ENCODE measurements around the gene SCN3A. TPM values are rescaled to one million over a fixed set of nuclear protein-coding genes. Genes with fewer than 3 reads are reported as not detected.

SCN3A gene
- polyA plus RNA-seq, 2 of the 4 experiments (the other 2 are of a cell fraction) = 0.05 to 0.12 TPM

DNA sequence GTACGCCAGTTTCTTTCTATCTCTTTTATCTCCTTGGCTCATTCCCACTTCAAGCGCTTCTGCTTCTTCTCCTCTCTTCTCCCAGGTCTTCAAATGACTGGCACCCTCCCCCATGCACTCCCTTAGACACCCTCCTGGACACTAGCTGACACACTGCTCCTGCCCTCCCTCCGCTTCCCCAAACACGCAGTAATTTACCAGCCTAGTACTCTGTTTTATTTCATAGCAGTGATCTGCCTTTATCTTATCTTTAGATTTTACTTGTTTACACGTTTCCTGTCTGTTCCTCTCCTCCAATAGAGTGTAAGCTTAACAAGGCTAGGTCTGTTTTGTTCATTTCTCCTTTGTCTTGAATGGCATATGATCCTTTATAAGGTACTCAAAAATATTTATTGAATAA, 93.9 kb downstream of the SCN3A start:
- CTCF ChIA-PET = no interaction called here
- Histone ChIP-seq H3K9me3 (no peaks in the 10 kb centered on the region), H3K4me1 (peaks cover 3% of the 10 kb centered on the region; the same call in 2 of the 3 replicates), H3K4me2 (no peak overlapping the region), H3K4me3 (no peak overlapping the region), H3K27ac (no peak overlapping the region)
- TF ChIP-seq, protein P1, sequence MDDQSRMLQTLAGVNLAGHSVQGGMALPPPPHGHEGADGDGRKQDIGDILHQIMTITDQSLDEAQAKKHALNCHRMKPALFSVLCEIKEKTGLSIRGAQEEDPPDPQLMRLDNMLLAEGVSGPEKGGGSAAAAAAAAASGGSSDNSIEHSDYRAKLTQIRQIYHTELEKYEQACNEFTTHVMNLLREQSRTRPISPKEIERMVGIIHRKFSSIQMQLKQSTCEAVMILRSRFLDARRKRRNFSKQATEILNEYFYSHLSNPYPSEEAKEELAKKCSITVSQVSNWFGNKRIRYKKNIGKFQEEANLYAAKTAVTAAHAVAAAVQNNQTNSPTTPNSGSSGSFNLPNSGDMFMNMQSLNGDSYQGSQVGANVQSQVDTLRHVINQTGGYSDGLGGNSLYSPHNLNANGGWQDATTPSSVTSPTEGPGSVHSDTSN (IDR thresholded peaks at IDR 0.05) = no peak
- TF ChIP-seq MAZ (IDR thresholded peaks at IDR 0.05; ENCODE audit: borderline replicate concordance, low read depth, low read length) = no peak
- no peak for TF ChIP-seq HOXB13 (CRISPR knock-in tag; IDR thresholded peaks at IDR 0.05; ENCODE audit: low read depth)
- TF ChIP-seq ESRRA (IDR thresholded peaks at IDR 0.05; ENCODE audit: borderline replicate concordance, low read length) = no peak
- TF ChIP-seq CHD2 (IDR thresholded peaks at IDR 0.05; ENCODE audit: low read length, partially characterized antibody) = no peak
- TF ChIP-seq SREBF2 (IDR thresholded peaks at IDR 0.05) = no peak
- no peak for TF ChIP-seq TP53 (CRISPR knock-in tag; IDR thresholded peaks at IDR 0.05)
- no peak for TF ChIP-seq NPAS2 (CRISPR knock-in tag; IDR thresholded peaks at IDR 0.05; ENCODE audit: borderline replicate concordance)
- TF ChIP-seq JUNB (IDR thresholded peaks at IDR 0.05) = no peak
- TF ChIP-seq, protein P2, sequence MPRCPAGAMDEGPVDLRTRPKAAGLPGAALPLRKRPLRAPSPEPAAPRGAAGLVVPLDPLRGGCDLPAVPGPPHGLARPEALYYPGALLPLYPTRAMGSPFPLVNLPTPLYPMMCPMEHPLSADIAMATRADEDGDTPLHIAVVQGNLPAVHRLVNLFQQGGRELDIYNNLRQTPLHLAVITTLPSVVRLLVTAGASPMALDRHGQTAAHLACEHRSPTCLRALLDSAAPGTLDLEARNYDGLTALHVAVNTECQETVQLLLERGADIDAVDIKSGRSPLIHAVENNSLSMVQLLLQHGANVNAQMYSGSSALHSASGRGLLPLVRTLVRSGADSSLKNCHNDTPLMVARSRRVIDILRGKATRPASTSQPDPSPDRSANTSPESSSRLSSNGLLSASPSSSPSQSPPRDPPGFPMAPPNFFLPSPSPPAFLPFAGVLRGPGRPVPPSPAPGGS (IDR thresholded peaks at IDR 0.05) = no peak
- TF ChIP-seq MAFK (IDR thresholded peaks at IDR 0.05; ENCODE audit: partially characterized antibody) = no peak
- TF ChIP-seq KDM5A (IDR thresholded peaks at IDR 0.05) = no peak
- TF ChIP-seq FOSL2 (IDR thresholded peaks at IDR 0.05) = no peak
- TF ChIP-seq FOSL2 (CRISPR knock-in tag; IDR thresholded peaks at IDR 0.05) = no peak
- TF ChIP-seq HDAC2 (IDR thresholded peaks at IDR 0.05) = no peak
- no peak for TF ChIP-seq NR3C1 (IDR thresholded peaks at IDR 0.05)
- no peak for TF ChIP-seq MYC (IDR thresholded peaks at IDR 0.05; ENCODE audit: borderline replicate concordance, low read length)
- ATAC-seq (no peak), DNase-seq (ENCODE audit: low read depth in 1 of 2, low spot score in 1 of 2) (no peak), FAIRE-seq (no peak)
- POLR2A ChIA-PET = no interaction called here
- 42% methylated on average over 5 of the region's 5 CpGs for whole genome bisulfite sequencing (ENCODE audit: missing lambda C conversion rate)

DNA sequence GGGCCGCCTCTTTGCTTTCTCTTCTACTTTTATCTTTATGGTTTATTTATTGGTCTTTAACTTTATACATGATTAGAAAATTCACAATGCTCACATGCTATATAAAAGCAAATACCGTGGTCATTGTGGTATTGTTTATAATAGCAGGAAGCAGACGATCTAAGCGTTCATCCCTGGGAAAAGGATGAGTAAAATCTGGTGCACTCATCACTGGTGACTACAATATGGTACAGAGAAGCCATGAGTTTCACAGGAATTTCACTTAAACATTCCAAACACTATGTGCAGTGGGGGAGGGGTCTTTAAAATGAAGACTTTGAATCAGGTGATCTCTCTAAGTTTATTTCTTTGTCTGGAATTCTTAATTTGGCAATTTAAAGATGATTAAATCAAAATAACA, 97.9 kb downstream of the SCN3A start:
- Histone ChIP-seq H3K9me3 (no peaks in the 10 kb centered on the region), H3K4me3 (no peak overlapping the region), H3K4me1 (no peaks in the 10 kb centered on the region), H3K27ac (no peak overlapping the region), H3K4me2 (no peak overlapping the region)
- DNase-seq (ENCODE audit: low read depth in 1 of 2, low spot score in 1 of 2) = no peak
- ATAC-seq = no peak
- WGBS (ENCODE audit: missing lambda C conversion rate) = 15% methylated on average over 4 of the region's 4 CpGs
- no peak for FAIRE-seq
- TF ChIP-seq MYC (IDR thresholded peaks at IDR 0.05; ENCODE audit: borderline replicate concordance, low read length) (no peak), PHF8 (IDR thresholded peaks at IDR 0.05; ENCODE audit: borderline replicate concordance, low read depth) (no peak), CBX2 (IDR thresholded peaks at IDR 0.05; ENCODE audit: borderline replicate concordance, low read depth) (no peak), RNF2 (IDR thresholded peaks at IDR 0.05; ENCODE audit: borderline replicate concordance, low read depth) (no peak), CHD2 (IDR thresholded peaks at IDR 0.05; ENCODE audit: low read length, partially characterized antibody) (no peak), RAD21 (conservative IDR thresholded peaks at IDR 0.05 in 1 of 2, IDR thresholded peaks at IDR 0.05 in 1 of 2) (no peak), ZC3H11A (IDR thresholded peaks at IDR 0.05) (no peak), JUNB (IDR thresholded peaks at IDR 0.05) (no peak), HOXA7 (CRISPR knock-in tag; IDR thresholded peaks at IDR 0.05) (no peak)
- TF ChIP-seq, protein P3, sequence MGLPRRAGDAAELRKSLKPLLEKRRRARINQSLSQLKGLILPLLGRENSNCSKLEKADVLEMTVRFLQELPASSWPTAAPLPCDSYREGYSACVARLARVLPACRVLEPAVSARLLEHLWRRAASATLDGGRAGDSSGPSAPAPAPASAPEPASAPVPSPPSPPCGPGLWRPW (IDR thresholded peaks at IDR 0.05) = no peak
- TF ChIP-seq, protein P4, sequence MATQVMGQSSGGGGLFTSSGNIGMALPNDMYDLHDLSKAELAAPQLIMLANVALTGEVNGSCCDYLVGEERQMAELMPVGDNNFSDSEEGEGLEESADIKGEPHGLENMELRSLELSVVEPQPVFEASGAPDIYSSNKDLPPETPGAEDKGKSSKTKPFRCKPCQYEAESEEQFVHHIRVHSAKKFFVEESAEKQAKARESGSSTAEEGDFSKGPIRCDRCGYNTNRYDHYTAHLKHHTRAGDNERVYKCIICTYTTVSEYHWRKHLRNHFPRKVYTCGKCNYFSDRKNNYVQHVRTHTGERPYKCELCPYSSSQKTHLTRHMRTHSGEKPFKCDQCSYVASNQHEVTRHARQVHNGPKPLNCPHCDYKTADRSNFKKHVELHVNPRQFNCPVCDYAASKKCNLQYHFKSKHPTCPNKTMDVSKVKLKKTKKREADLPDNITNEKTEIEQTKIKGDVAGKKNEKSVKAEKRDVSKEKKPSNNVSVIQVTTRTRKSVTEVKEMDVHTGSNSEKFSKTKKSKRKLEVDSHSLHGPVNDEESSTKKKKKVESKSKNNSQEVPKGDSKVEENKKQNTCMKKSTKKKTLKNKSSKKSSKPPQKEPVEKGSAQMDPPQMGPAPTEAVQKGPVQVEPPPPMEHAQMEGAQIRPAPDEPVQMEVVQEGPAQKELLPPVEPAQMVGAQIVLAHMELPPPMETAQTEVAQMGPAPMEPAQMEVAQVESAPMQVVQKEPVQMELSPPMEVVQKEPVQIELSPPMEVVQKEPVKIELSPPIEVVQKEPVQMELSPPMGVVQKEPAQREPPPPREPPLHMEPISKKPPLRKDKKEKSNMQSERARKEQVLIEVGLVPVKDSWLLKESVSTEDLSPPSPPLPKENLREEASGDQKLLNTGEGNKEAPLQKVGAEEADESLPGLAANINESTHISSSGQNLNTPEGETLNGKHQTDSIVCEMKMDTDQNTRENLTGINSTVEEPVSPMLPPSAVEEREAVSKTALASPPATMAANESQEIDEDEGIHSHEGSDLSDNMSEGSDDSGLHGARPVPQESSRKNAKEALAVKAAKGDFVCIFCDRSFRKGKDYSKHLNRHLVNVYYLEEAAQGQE (IDR thresholded peaks at IDR 0.05) = no peak
- ChIA-PET POLR2A (no interaction called here), CTCF (no interaction called here)

Measured in A549 (cell line).